Immature natural killer cell (primary cell): ENCODE data around the gene AGRP. TPM values are rescaled to one million over a fixed set of nuclear protein-coding genes. Genes with fewer than 3 reads are reported as not detected.
A peak's percentile ranks its signal among the peaks of the same experiment; 100 is the strongest.

Experiments
- DNase-seq, 3 donors: peaks; one replicate each; pipeline ENCODE4 v3.0.0; 2022; ENCODE audit warnings: mixed read lengths in 1 of 3
- H3K27ac Mint-ChIP-seq, 6 donors: one replicate each; pipeline ENCODE4 v1.8.0; 2020; ENCODE audit warnings: mixed read lengths in 6 of 6, mild to moderate bottlenecking in 5 of 6, inconsistent platforms in 4 of 6, moderate library complexity in 3 of 6
- H3K27me3 Mint-ChIP-seq, 3 donors: one replicate each; pipeline ENCODE4 v1.8.0; 2020 to 2021; ENCODE audit warnings: low read depth in 3 of 3, mild to moderate bottlenecking in 3 of 3, mixed read lengths in 3 of 3, moderate library complexity in 3 of 3, inconsistent platforms in 1 of 3
- H3K36me3 Mint-ChIP-seq, 3 donors: one replicate each; pipeline ENCODE4 v1.8.0; 2020; ENCODE audit warnings: mixed read lengths in 3 of 3, inconsistent platforms in 2 of 3, mild to moderate bottlenecking in 2 of 3
- H3K4me1 Mint-ChIP-seq, 2 donors: one replicate each; pipeline ENCODE4 v1.8.0; 2020; ENCODE audit warnings: inconsistent platforms in 2 of 2, mild to moderate bottlenecking in 2 of 2, mixed read lengths in 2 of 2, moderate library complexity in 1 of 2
- H3K4me3 Mint-ChIP-seq, 5 donors: one replicate each; pipeline ENCODE4 v1.8.0; 2020; ENCODE audit warnings: mild to moderate bottlenecking in 5 of 5, mixed read lengths in 5 of 5, inconsistent platforms in 3 of 5, moderate library complexity in 3 of 5
- H3K9me3 Mint-ChIP-seq, 6 donors: one replicate each; pipeline ENCODE4 v1.8.0; 2020; ENCODE audit warnings: mild to moderate bottlenecking in 6 of 6, mixed read lengths in 6 of 6, inconsistent platforms in 4 of 6, moderate library complexity in 3 of 6
- polyA plus RNA-seq, 3 donors: library from polyadenylated mRNA; unstranded; fragments of 300-500 nt; fragmentation: Illumina TruSeq; gene quantifications; one replicate each; pipeline ENCODE4 v1.2.3, GENCODE V29; 2021

AGRP gene
- polyA plus RNA-seq, 3 donors from 2014 or later = not detected

GRCh38 chr16:67443265-67443664, 40.1 kb downstream of the AGRP start:
- DNase-seq = no peak
- Mint-ChIP-seq H3K27me3 (peaks cover 3 to 10% (median 5%) of the 10 kb centered on the region in 3 donors), H3K36me3 (peaks cover 0 to 11% (median 9%) of the 10 kb centered on the region in 3 donors), H3K4me1 (peaks cover 7 to 9% of the 10 kb centered on the region in 2 donors), H3K4me3 (no peak overlapping the region), H3K9me3 (no peaks in the 10 kb centered on the region), H3K27ac (peak overlapping the region in 2 of 6 donors; percentile 30 to 44)

GRCh38 chr16:67442581-67443255, 40.6 kb downstream of the AGRP start:
- Mint-ChIP-seq H3K4me3 (no peak overlapping the region), H3K9me3 (no peaks in the 10 kb centered on the region), H3K27me3 (peaks cover 3 to 10% (median 5%) of the 10 kb centered on the region in 3 donors), H3K27ac (peak overlapping the region in 1 of 6 donors; percentile 34), H3K4me1 (peaks cover 11 to 14% of the 10 kb centered on the region in 2 donors), H3K36me3 (peaks cover 0 to 15% (median 12%) of the 10 kb centered on the region in 3 donors)
- no peak for DNase-seq

DNA sequence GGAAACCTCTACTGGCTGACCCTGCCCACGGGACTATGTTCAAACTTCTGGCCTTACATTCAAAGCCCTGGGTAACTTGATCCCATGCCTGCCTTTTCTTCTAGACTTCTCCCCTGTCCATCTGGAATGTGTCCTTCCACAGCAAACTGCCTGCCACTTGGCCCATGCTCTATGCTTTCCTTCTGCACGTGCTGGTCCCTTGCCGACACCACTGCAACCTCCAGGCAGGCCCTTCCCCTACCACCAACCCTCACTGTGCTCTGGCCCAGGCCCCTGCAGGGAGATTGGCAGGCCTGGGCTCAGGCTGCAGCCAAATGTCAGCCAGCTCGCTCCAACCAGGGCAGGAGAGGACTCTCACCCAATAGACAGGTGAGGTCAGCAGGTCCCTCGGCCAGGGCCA, 41.4 kb downstream of the AGRP start:
- H3K27ac Mint-ChIP-seq = peak overlapping the region in 2 of 6 donors; percentile 12 to 49

DNA sequence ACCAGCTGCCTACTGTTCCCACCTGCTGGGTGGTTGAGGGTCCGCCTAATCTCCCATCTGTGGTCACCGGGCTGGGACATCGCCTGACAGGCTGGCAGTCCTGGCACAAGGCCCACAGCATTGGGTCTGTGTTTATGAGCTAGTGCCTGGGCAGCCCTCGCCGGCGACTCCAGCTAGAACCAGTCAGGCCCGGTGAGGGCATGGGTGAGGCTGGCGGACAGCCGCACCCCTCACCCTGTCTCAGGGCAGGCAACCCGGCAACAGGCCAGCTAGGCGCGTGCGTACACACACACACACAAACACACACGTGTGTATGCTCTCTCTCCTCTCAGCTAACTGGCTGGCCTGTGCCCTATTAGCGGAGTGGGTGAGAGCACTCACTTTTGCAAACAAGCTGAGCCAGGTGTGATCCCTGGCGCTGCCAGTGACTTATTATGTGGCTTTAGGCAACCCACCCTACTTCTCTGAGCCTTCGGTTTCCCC, 42.0 kb downstream of the AGRP start:
- Mint-ChIP-seq H3K9me3 (no peaks in the 10 kb centered on the region), H3K27me3 (peaks cover 0 to 8% (median 5%) of the 10 kb centered on the region in 3 donors), H3K4me3 (no peak overlapping the region), H3K36me3 (peaks cover 0 to 18% (median 16%) of the 10 kb centered on the region in 3 donors), H3K4me1 (peaks cover 10 to 14% of the 10 kb centered on the region in 2 donors), H3K27ac (no peak overlapping the region)
- no peak for DNase-seq

More for the DNA sequence above, 41.4 kb downstream of the AGRP start:
- DNase-seq = no peak
- H3K36me3 Mint-ChIP-seq = peaks cover 0 to 18% (median 15%) of the 10 kb centered on the region in 3 donors
- H3K27me3 Mint-ChIP-seq = peaks cover 2 to 8% (median 5%) of the 10 kb centered on the region in 3 donors
- H3K4me1 Mint-ChIP-seq = peaks cover 13 to 19% of the 10 kb centered on the region in 2 donors
- no peaks in the 10 kb centered on the region for H3K9me3 Mint-ChIP-seq
- no peak overlapping the region for H3K4me3 Mint-ChIP-seq

DNA sequence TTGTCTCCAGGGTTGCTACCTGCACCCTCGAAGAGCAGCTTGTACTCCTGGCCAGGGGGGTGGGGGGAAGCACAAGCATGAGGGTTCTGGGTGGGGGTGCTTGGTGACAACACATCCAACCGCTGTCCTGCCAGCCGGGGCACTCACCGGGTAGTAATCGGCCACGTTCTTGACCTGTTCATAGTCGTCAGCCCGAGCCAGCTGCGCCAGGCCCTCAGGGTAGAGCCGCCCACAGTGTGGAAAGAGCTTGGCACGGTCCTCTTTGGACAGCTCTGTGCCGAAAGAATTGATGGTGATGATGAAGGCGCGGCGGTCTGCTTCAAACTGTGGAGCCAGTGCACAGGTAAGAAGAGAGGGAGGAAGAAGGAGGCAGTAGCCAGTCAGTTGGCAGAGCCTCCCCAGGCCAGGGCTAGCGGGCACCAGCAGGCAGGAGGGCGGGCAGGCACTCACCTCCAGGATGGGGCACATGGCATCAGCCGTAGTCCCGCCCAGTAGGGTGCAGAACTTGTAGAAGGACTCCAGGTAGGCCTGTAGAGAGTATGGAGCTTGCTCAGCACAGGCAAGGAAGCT, 44.4 kb downstream of the AGRP start:
- no peak overlapping the region for H3K4me3 Mint-ChIP-seq
- peaks cover 0 to 18% (median 16%) of the 10 kb centered on the region in 3 donors for H3K36me3 Mint-ChIP-seq
- peaks cover 10 to 14% of the 10 kb centered on the region in 2 donors for H3K4me1 Mint-ChIP-seq
- peaks cover 2 to 6% (median 3%) of the 10 kb centered on the region in 3 donors for H3K27me3 Mint-ChIP-seq
- no peaks in the 10 kb centered on the region for H3K9me3 Mint-ChIP-seq
- no peak for DNase-seq
- no peak overlapping the region for H3K27ac Mint-ChIP-seq

DNA sequence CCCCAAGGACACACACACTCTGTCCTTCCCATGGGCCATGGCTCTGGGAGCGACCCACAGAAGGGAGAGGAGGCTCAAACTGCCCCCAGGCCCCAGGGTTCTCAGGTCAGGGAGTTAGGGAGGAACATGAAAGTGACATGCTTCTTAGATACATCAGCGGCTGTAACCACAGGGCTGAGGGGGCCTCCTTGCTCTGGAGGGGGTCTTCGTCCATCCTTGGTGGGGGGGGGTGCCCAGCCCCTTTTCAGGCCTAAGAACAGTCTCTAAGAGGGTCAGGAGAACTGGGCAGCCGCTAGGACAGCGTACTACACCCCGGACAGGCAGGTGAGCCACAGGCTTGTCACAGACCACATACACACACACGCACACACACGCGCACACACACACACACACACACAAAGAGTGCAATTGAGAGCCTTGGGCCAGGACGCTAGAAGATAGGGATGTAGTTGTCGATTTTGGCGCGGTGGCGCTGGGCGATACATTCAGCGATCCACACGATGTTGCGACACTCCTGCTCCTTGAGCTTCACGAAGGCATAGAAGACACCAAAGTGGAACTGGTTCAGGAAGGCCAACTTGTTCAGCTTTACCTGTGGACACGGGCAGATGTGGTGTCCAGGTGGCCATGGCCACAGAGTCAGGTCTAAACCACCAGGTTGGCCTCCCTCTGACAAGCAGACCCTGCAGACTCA, 45.1 kb downstream of the AGRP start:
- peaks cover 2 to 8% (median 3%) of the 10 kb centered on the region in 3 donors for H3K27me3 Mint-ChIP-seq
- no peaks in the 10 kb centered on the region for H3K9me3 Mint-ChIP-seq
- DNase-seq = no peak
- H3K36me3 Mint-ChIP-seq = peaks cover 0 to 18% (median 16%) of the 10 kb centered on the region in 3 donors
- H3K27ac Mint-ChIP-seq = peak overlapping the region in 4 of 6 donors; percentile 8 to 62 (median 45)
- no peak overlapping the region for H3K4me3 Mint-ChIP-seq
- peaks cover 10 to 14% of the 10 kb centered on the region in 2 donors for H3K4me1 Mint-ChIP-seq

GRCh38 chr16:67437513-67437912, 45.8 kb downstream of the AGRP start:
- Mint-ChIP-seq H3K27me3 (peaks cover 3 to 9% (median 3%) of the 10 kb centered on the region in 3 donors), H3K4me3 (no peak overlapping the region)
- no peak for DNase-seq

GRCh38 chr16:67436640-67437193, 46.6 kb downstream of the AGRP start:
- Mint-ChIP-seq H3K27me3 (peaks cover 2 to 12% (median 5%) of the 10 kb centered on the region in 3 donors), H3K9me3 (no peaks in the 10 kb centered on the region), H3K4me1 (peaks cover 14% of the 10 kb centered on the region in 2 donors), H3K27ac (peak overlapping the region in 2 of 6 donors; percentile 25 to 54), H3K4me3 (no peak overlapping the region), H3K36me3 (peaks cover 0 to 16% (median 13%) of the 10 kb centered on the region in 3 donors)
- no peak for DNase-seq

More at GRCh38 chr16:67437513-67437912, 45.8 kb downstream of the AGRP start:
- Mint-ChIP-seq H3K36me3 (peaks cover 0 to 18% (median 16%) of the 10 kb centered on the region in 3 donors), H3K27ac (peak overlapping the region in 3 of 6 donors; percentile 8 to 65 (median 57)), H3K9me3 (no peaks in the 10 kb centered on the region), H3K4me1 (peaks cover 11 to 14% of the 10 kb centered on the region in 2 donors)

DNA sequence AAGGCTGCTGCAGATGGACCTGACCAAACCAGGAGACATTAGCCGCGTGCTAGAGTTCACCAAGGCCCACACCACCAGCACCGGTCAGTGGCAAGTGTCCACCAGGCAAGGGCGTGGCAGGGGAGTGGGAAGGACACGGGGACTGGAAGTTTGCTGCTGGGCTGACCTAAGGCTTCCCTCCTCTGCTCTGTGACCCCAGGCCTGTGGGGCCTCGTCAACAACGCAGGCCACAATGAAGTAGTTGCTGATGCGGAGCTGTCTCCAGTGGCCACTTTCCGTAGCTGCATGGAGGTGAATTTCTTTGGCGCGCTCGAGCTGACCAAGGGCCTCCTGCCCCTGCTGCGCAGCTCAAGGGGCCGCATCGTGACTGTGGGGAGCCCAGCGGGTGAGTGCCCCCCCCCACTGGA, 47.6 kb downstream of the AGRP start:
- Mint-ChIP-seq H3K27ac (no peak overlapping the region), H3K9me3 (no peaks in the 10 kb centered on the region), H3K36me3 (peaks cover 0 to 15% (median 12%) of the 10 kb centered on the region in 3 donors), H3K4me1 (peaks cover 14 to 17% of the 10 kb centered on the region in 2 donors), H3K27me3 (peaks cover 2 to 14% (median 5%) of the 10 kb centered on the region in 3 donors), H3K4me3 (no peak overlapping the region)
- no peak for DNase-seq

DNA sequence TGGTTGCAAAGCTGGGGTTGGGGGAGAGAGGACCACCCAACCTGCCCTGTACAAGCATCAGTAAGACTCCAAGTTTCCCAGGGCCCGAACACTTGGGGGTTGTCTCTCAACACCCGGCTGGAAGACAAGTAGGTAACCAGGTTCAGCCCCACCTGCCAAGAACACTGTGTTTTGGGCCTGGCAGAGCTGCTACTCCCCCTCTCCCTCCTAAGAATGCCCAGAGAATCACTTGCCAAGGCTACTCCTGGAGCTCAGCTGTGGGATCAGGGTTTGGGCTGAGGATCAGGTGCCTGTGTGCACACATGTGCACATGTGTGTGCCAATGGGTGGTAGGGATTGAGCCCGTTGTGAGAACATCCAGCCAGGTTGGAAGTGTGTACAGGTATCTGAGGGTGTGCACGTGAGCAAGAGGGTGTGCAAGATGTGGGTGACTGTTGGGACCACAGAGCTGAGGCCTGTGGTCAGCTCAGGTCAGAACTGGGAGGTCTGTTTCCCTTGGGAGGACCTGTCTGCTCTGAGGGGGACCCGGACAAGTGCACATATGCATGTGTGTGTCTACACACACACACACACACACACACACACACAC, 50.1 kb downstream of the AGRP start:
- Mint-ChIP-seq H3K4me3 (peak overlapping the region in 2 of 5 donors; percentile 16 to 33), H3K36me3 (peaks cover 0 to 8% (median 4%) of the 10 kb centered on the region in 3 donors), H3K4me1 (peaks cover 14 to 16% of the 10 kb centered on the region in 2 donors), H3K27me3 (peaks cover 8 to 21% (median 12%) of the 10 kb centered on the region in 3 donors), H3K27ac (no peak overlapping the region), H3K9me3 (no peaks in the 10 kb centered on the region)
- no peak for DNase-seq
